RKO (cell line): ENCODE data around the gene MALAT1.
"Not testable (repeated sequence)": the region's sequence is repeated elsewhere in the genome, so short reads cannot be mapped to it uniquely, and the experiment has no call there.

ENCODE experiments used
- DNase-seq: peaks from one replicate; pipeline ENCODE4 v3.0.0-alpha.2; 2016; ENCODE audit warnings: low spot score

Gene MALAT1

DNA sequence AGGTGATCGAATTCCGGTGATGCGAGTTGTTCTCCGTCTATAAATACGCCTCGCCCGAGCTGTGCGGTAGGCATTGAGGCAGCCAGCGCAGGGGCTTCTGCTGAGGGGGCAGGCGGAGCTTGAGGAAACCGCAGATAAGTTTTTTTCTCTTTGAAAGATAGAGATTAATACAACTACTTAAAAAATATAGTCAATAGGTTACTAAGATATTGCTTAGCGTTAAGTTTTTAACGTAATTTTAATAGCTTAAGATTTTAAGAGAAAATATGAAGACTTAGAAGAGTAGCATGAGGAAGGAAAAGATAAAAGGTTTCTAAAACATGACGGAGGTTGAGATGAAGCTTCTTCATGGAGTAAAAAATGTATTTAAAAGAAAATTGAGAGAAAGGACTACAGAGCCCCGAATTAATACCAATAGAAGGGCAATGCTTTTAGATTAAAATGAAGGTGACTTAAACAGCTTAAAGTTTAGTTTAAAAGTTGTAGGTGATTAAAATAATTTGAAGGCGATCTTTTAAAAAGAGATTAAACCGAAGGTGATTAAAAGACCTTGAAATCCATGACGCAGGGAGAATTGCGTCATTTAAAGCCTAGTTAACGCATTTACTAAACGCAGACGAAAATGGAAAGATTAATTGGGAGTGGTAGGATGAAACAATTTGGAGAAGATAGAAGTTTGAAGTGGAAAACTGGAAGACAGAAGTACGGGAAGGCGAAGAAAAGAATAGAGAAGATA lies at the start of gene MALAT1:
MALAT1 (plus strand) TSS at position 69 of the 736 bp plus-strand sequence.
- DNase-seq, result peak; percentile 91

GRCh38 chr11:65451301-65451700 lies 47.5 kb upstream of the MALAT1 start:
- not testable (repeated sequence) for DNase-seq

DNA sequence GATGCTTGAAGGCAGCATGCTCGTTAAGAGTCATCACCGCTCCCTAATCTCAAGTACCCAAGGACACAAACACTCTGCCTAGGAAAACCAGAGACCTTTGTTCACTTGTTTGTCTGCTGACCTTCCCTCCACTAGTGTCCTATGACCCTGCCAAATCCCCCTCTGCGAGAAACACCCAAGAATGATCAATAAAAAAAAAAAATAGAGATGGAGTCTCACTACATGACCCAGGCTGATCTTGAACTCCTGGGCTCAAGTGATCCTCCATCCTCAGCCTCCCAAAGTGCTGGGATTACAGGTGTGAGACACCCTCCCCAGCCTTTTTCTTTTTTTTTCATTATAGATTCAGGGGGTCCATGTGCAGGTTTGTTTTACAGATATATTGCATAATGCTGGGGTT lies 46.6 kb upstream of the MALAT1 start:
- DNase-seq, result not testable (repeated sequence)

- DNase-seq, result peak; percentile 92
Observed at GRCh38 chr11:65452806-65453490, 45.9 kb upstream of the MALAT1 start.

GRCh38 chr11:65454311-65454695 lies 44.5 kb upstream of the MALAT1 start:
- DNase-seq, result peak; percentile 66

- DNase-seq, result peak; percentile 94
Observed at GRCh38 chr11:65454696-65455456, 44.0 kb upstream of the MALAT1 start.

- DNase-seq, result peak; percentile 51
Observed at GRCh38 chr11:65456418-65456817, 42.4 kb upstream of the MALAT1 start.

- DNase-seq, result no peak
Observed at GRCh38 chr11:65459552-65459951, 39.3 kb upstream of the MALAT1 start.

GRCh38 chr11:65465471-65465870 lies 33.4 kb upstream of the MALAT1 start:
- not testable (repeated sequence) for DNase-seq

DNA sequence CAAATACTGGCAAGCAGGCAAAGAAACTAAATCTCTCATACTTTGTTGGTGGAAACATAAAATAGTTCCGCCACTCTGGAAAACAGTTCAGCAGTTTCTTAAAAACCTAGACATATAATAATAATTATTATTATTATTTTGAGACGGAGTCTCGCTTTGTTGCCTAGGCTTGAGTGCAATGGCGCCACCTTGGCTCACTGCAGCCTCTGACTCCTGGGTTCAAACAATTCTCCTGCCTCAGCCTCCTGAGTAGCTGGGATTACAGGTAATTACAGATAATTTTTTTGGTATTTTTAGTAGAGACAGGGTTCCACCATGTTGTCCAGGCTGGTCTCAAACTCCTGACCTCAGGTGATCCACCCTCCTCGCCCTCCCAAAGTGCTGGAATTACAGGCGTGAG lies 31.5 kb upstream of the MALAT1 start:
- DNase-seq, result not testable (repeated sequence)

DNA sequence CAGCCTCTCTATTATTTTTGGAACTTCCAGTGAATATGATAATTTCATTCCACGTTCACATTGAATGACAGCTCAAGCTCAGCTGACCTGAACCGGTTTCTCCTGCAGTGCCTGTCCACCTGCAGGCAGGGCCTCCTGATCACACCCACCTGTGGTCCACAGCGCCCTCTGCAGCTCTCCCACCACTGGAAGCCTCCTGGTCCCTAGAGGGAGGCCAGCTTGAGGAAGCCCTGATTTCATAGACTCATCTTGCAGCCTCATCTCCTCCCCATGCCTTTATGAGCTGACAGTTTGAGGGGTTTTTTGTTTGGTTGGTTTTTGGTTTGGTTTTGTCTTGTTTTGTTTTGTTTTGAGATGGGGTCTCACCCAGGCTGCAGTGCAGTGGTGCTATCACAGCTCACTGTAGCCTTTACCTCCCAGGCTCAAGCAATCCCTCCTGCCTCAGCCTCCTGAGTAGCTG lies 29.9 kb upstream of the MALAT1 start:
- no peak for DNase-seq

DNA sequence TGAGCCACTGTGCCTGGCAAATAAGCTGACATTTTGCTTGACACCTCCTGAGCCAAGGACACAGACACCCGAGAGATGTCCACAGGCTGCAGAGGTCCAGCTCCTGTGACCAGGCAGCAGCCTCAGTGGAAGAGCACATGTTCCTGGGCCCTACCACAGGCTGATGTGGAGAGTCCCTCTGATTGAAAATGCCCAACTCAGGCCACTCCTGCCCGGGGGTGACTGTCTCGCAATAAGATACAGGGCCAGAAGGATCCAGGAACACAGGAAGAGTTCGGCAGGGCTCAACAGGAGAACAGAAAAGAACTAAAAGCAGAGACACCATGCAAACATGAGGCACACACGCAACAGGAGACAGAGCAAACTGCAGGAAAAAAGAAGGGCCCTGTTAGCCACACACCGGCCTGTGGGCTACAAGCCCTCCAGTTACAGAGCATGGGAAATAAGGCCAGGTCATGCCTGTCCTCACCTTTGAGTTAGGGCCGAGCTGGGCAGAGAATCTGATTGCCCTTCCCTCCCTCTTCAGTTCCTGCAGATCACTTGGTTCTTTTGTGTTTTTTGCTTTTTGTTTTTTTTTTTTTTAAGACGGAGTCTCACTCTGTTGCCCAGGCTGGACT lies 28.3 kb upstream of the MALAT1 start:
- no peak for DNase-seq

DNA sequence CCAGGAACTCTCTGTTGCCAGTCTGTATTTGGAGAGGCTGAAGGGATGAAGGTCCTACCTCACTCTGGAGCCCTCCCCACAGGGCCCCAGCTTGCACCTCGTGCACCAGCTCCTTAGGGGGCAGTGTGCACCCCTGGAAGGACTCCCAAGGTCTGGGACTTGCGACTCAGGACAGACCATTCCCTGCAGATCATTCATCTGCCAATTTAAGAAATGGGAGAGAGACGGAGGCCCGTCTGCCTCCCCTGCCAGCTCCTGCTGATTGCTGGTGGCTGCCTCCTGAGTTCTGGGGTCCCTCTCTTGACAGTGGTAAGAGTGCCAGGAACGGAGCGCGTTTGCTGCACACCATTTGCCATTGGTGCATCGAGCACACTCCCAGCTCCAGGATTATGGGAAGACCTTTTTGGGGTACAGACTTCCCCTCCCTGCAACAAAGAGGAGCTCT lies 27.4 kb upstream of the MALAT1 start:
- DNase-seq, result peak; percentile 78

DNA sequence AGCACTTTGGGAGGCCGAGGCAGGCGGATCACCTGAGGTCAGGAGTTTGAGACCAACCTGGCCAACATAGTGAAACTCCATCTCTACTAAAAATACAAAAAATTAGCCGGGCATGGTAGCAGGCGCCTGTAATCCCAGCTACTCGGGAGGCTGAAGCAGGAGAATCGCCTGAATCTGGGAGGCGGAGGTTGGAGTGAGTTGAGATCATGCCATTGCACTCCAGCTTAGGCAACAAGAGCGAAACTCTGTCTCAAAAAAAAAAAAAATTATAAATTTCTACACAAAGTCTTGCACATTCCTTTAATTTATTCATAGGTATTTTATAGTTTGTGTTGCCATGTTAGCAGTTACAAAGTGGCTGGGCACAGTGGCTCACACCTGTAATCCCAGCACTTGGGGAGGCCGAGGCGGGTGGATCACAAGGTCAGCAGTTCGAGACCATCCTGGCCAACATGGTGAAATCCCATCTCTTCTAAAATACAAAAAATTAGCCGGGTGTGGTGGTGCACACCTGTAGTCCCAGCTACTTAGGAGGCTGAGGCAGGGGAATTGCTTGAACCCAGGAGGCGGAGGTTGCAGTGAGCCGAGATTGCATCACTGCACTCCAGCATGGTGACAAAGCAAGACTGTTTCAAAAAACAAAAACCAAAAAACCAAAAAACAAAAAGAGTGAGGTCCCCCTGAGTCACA lies 26.1 kb upstream of the MALAT1 start:
- DNase-seq, result not testable (repeated sequence)

DNA sequence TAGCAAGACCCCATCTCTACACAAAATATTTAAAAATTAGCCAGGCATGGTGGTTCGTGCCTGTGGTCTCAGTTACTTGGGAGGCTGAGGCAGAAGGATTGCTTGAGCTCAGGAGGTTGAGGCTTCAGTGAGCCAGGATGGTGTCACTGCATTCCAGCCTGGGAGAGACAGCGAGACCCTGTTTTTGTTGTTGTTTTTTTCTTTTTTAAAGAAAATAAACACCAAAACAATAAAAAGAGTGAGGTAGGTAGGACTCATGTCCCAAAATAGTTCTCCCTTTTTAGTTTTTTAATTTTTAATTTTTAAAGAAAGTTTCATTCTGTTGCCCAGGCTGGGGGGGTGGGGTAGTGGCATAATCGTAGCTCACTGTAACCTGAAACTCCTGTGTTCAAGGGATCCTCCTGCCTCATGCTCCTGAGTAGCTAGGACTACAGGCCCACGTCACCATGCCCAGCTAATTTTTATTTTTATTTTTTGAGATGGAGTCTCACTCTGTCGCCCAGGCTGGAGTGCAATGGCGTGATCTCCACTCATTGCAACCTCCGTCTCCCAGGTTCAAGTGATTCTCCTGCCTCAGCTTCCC lies 25.5 kb upstream of the MALAT1 start:
- no peak for DNase-seq

DNA sequence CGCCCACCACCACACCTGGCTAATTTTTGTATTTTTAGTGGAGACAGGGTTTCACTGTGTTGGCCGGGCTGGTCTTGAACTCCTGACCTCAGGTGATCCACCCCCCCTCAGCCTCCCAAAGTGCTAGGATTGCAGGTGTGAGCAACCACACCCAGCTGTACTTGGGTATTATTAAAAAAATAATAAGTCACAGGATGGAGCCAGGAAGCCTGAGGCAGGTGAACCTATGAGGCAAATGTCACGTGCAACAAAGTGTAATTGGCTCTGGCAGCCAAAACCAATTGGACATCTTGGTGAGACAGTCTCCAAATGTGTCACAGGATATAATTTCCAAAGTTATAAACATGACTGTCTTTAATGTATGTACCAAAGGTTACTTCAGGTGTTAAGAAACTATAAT lies 24.0 kb upstream of the MALAT1 start:
- DNase-seq, result no peak

GRCh38 chr11:65476632-65477148 lies 22.2 kb upstream of the MALAT1 start:
- DNase-seq, result no peak

GRCh38 chr11:65477149-65477965 lies 21.5 kb upstream of the MALAT1 start:
- DNase-seq, result peak; percentile 95

DNA sequence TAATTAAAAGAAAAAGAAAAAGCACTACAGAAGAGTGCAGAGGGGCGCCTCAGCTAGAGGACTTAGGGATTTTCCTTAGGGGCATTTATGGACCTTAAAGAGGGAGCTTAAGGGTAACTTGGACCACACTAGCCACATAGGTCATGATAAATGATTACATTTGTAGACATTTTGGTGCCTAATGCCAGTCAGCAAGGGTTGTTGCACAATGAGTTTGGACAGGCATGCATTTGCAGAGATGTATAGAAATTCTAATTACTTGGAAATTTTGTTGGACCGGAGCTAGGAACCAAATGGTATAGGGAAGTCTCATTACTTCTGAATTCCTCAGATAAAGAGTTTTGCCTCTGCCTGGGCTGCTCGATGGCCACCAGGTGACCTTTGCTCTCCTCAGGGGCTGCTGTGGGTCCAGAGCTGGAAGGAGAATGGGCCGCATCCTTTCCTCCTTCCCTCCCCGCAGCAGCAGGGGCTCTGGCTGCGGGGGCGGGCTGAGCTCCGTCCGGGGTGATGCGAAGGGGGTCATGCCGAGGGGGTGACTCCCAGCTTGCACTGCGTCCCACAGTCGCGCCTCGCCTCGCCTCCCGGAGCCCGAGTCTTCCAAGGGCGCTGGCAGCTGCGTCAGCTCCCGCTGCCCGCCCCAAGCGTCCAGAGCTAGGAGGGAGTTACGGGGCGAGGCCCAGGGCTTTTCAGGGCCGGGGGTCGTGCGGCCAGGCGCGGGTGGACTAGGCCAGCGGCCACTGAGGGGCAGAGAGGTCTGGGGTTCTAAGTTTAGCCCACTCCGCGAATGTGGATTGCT lies 20.3 kb upstream of the MALAT1 start:
- no peak for DNase-seq
